GM12878 (cell line): ENCODE data around the gene FLAD1. TPM values are rescaled to one million over a fixed set of nuclear protein-coding genes. Genes with fewer than 3 reads are reported as not detected.
A peak's percentile ranks its signal among the peaks of the same experiment; 100 is the strongest.

Source experiments
- BMI1 ChIP-seq: fragments of 450-650 bp; IDR thresholded peaks from 2 replicates; pipeline ENCODE4 v1.6.1; 2016; ENCODE audit warnings: mild to moderate bottlenecking, moderate library complexity, borderline replicate concordance
- CBX5 ChIP-seq: sonication (generic); IDR thresholded peaks from 2 replicates; pipeline ENCODE4 v1.6.1; 2016; ENCODE audit warnings: low read depth, moderate library complexity, mild to moderate bottlenecking, inconsistent platforms
- CHD4 ChIP-seq: fragments of 200-600 bp; sonication (generic); IDR thresholded peaks from 2 replicates; pipeline ENCODE4 v1.6.1; 2016; ENCODE audit warnings: mild to moderate bottlenecking
- DPF2 ChIP-seq: fragments of 450-650 bp; IDR thresholded peaks from 2 replicates; pipeline ENCODE4 v1.6.1; 2017; ENCODE audit warnings: mild to moderate bottlenecking
- FOXK2 ChIP-seq: fragments of 450-650 bp; IDR thresholded peaks from 2 replicates; pipeline ENCODE4 v1.6.1; 2017; ENCODE audit warnings: mild to moderate bottlenecking, moderate library complexity
- HDAC6 ChIP-seq: fragments of 200-600 bp; sonication (generic); IDR thresholded peaks from one replicate; pipeline ENCODE4 v1.8.0; 2017; ENCODE audit warnings: antibody characterized with exemption; ENCODE audit not compliant: unreplicated experiment
- MYB ChIP-seq: fragments of 150-350 bp; IDR thresholded peaks from 2 replicates; pipeline ENCODE4 v1.6.1; 2014; ENCODE audit warnings: mild to moderate bottlenecking, low read depth, low read length, borderline replicate concordance
- NBN ChIP-seq: fragments of 450-650 bp; IDR thresholded peaks from 2 replicates; pipeline ENCODE4 v1.6.1; 2016
- PAX8 ChIP-seq: fragments of 450-650 bp; IDR thresholded peaks from 2 replicates; pipeline ENCODE4 v1.6.1; 2017; ENCODE audit warnings: mild to moderate bottlenecking, moderate library complexity
- POLR2AphosphoS5 ChIP-seq: IDR thresholded peaks from 2 replicates; pipeline ENCODE4 v1.6.1; 2011; ENCODE audit warnings: mild to moderate bottlenecking, low read length, inconsistent platforms
- PRDM15 ChIP-seq: fragments of 450-650 bp; formaldehyde crosslinking; IDR thresholded peaks from 2 replicates; pipeline ENCODE4 v1.4.0; 2020; ENCODE audit warnings: mild to moderate bottlenecking, moderate library complexity
- SMAD1 ChIP-seq: fragments of 450-650 bp; IDR thresholded peaks from 2 replicates; pipeline ENCODE4 v1.6.1; 2018; ENCODE audit warnings: mild to moderate bottlenecking, low read depth; ENCODE audit not compliant: partially characterized antibody
- SP1 ChIP-seq: IDR thresholded peaks from one replicate; pipeline ENCODE4 v1.6.1; 2011; ENCODE audit warnings: low read depth, low read length
- ZNF207 ChIP-seq: fragments of 450-650 bp; IDR thresholded peaks from 2 replicates; pipeline ENCODE4 v1.6.1; 2014; ENCODE audit warnings: antibody characterized with exemption, mild to moderate bottlenecking, borderline replicate concordance
- ZNF384 ChIP-seq: IDR thresholded peaks from 2 replicates; pipeline ENCODE4 v1.6.1; 2012; ENCODE audit warnings: low read depth, mild to moderate bottlenecking, low read length, improper control_type of control experiment, borderline replicate concordance
- ZNF687 ChIP-seq: fragments of 450-650 bp; IDR thresholded peaks from 2 replicates; pipeline ENCODE4 v1.6.1; 2017; ENCODE audit warnings: mild to moderate bottlenecking, moderate library complexity
- polyA plus RNA-seq, 11 experiments: library from polyadenylated mRNA; depleted of rRNA in 4 of 11; unstranded in 6 of 11; stranded (reverse) in 5 of 11; fragments of >200 nt; fragmentation: Nextera tagmentation in 4 of 11; fragmentation: Illumina TruSeq in 1 of 11; extraction: Ambion mirVana in 4 of 11; extraction: Trizol in 1 of 11; gene quantifications; 1 replicate in 1 of 11; 2 replicates in 10 of 11; pipeline versions ENCODE4 v1.2.1 to v1.2.3, GENCODE V29; 2011 to 2016; ENCODE audit warnings: inconsistent platforms in 2 of 11, missing spikeins in 2 of 11, low read depth in 1 of 11
- total RNA-seq, 4 experiments: library from RNA; depleted of rRNA in 3 of 4; stranded (reverse); fragments of >200 nt in 3 of 4; fragmentation: Illumina TruSeq in 1 of 4; extraction: Trizol in 1 of 4; gene quantifications; 2 replicates each; pipeline versions ENCODE4 v1.2.1 to v1.2.3, GENCODE V29; 2013 to 2021
- TF ChIP-seq, protein P1 (sequence below): fragments of 450-650 bp; IDR thresholded peaks from 2 replicates; pipeline ENCODE4 v1.6.1; 2017; ENCODE audit warnings: low read depth, mild to moderate bottlenecking, moderate library complexity
- TF ChIP-seq, protein P2 (sequence below): IDR thresholded peaks from 2 replicates; pipeline ENCODE4 v1.6.1; 2012; ENCODE audit warnings: low read depth, low read length, improper control_type of control experiment

The FLAD1 gene
- total and polyA plus RNA-seq, 10 of the 15 experiments (the other 5 are each of a cell fraction or from before 2014, with no cell fraction given), result 22.9 to 93.4 (median 56.6) TPM

GRCh38 chr1:155017041-155017945 is 34.1 kb downstream of the FLAD1 start (continued):
- TF ChIP-seq PRDM15 (CRISPR knock-in tag) (no peak), ZNF687 (no peak), MYB (no peak), ZNF207 (0 out of 2 replicates have a peak, but pooled peaks have one; percentile 35), DPF2 (peak; percentile 89), SP1 (no peak), PAX8 (no peak), CBX5 (no peak), BMI1 (no peak), HDAC6 (no peak), FOXK2 (no peak), SMAD1 (no peak), POLR2AphosphoS5 (peak; percentile 55; the same call in 1 of the 2 replicates), CHD4 (no peak), NBN (peak; percentile 86), ZNF384 (no peak)
- TF ChIP-seq, protein P1, sequence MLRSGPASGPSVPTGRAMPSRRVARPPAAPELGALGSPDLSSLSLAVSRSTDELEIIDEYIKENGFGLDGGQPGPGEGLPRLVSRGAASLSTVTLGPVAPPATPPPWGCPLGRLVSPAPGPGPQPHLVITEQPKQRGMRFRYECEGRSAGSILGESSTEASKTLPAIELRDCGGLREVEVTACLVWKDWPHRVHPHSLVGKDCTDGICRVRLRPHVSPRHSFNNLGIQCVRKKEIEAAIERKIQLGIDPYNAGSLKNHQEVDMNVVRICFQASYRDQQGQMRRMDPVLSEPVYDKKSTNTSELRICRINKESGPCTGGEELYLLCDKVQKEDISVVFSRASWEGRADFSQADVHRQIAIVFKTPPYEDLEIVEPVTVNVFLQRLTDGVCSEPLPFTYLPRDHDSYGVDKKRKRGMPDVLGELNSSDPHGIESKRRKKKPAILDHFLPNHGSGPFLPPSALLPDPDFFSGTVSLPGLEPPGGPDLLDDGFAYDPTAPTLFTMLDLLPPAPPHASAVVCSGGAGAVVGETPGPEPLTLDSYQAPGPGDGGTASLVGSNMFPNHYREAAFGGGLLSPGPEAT, result peak; percentile 39
- TF ChIP-seq, protein P2, sequence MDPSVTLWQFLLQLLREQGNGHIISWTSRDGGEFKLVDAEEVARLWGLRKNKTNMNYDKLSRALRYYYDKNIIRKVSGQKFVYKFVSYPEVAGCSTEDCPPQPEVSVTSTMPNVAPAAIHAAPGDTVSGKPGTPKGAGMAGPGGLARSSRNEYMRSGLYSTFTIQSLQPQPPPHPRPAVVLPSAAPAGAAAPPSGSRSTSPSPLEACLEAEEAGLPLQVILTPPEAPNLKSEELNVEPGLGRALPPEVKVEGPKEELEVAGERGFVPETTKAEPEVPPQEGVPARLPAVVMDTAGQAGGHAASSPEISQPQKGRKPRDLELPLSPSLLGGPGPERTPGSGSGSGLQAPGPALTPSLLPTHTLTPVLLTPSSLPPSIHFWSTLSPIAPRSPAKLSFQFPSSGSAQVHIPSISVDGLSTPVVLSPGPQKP, result no peak
